Measurements from ENCODE around the gene SMTNL2. TPM values are rescaled to one million over a fixed set of nuclear protein-coding genes. Genes with fewer than 3 reads are reported as not detected.

Gene SMTNL2
- total RNA-seq, 1 experiment from 2014 or later, result 2.7 TPM

DNA sequence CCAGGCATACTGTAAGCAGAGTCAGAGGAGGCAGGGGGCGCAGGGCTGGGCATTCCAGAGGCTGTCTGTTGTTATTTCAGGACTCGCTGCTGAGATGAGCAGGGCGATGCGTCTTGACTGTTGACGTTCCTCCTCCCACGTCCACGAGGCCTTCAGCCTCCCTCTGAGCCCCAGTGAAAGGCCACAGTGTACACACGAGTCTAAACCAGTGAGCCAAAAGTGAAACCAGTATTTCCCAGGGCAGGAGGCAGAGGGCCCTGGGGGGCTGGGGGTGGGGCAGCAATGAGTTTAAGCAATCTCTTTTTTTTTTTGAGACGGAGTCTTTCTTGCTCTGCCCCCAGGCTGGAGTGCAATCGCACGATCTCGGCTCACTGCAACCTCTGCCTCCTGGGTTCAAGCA lies 21.5 kb downstream of the SMTNL2 start:
- no peak for ATAC-seq
- no peak overlapping the region for H3K27ac Mint-ChIP-seq
- DNase-seq (ENCODE audit: low spot score), result no peak
- CTCF ChIA-PET, result interaction anchor here (0.5 to 1.0 kb wide), 2 partner anchors 10 to 851 kb away, joined by 3 to 4 read pairs; no protein-coding TSS in a partner anchor
- no peaks in the 10 kb centered on the region for H3K27me3 Mint-ChIP-seq (ENCODE audit: low read depth)
- H3K4me3 Mint-ChIP-seq, result no peak overlapping the region
- H3K36me3 Mint-ChIP-seq, result no peaks in the 10 kb centered on the region
- POLR2A ChIA-PET, result no interaction called here
- H3K4me1 Mint-ChIP-seq, result peaks cover 14% of the 10 kb centered on the region
- TF ChIP-seq ZNF219 (CRISPR knock-in tag; IDR thresholded peaks at IDR 0.05; ENCODE audit: borderline replicate concordance), result no peak
- TF ChIP-seq ESRRA (CRISPR knock-in tag; IDR thresholded peaks at IDR 0.05; ENCODE audit: borderline replicate concordance), result no peak
- no peak for TF ChIP-seq GTF2I (CRISPR knock-in tag; conservative IDR thresholded peaks at IDR 0.05)
- TF ChIP-seq ZNF317 (CRISPR knock-in tag; IDR thresholded peaks at IDR 0.05; ENCODE audit: borderline replicate concordance, low read depth), result no peak
- TF ChIP-seq PRRX2 (CRISPR knock-in tag; IDR thresholded peaks at IDR 0.05), result no peak
- TF ChIP-seq, protein P1, sequence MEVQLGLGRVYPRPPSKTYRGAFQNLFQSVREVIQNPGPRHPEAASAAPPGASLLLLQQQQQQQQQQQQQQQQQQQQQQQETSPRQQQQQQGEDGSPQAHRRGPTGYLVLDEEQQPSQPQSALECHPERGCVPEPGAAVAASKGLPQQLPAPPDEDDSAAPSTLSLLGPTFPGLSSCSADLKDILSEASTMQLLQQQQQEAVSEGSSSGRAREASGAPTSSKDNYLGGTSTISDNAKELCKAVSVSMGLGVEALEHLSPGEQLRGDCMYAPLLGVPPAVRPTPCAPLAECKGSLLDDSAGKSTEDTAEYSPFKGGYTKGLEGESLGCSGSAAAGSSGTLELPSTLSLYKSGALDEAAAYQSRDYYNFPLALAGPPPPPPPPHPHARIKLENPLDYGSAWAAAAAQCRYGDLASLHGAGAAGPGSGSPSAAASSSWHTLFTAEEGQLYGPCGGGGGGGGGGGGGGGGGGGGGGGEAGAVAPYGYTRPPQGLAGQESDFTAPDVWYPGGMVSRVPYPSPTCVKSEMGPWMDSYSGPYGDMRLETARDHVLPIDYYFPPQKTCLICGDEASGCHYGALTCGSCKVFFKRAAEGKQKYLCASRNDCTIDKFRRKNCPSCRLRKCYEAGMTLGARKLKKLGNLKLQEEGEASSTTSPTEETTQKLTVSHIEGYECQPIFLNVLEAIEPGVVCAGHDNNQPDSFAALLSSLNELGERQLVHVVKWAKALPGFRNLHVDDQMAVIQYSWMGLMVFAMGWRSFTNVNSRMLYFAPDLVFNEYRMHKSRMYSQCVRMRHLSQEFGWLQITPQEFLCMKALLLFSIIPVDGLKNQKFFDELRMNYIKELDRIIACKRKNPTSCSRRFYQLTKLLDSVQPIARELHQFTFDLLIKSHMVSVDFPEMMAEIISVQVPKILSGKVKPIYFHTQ (CRISPR knock-in tag; IDR thresholded peaks at IDR 0.05), result no peak
- TF ChIP-seq CREM (CRISPR knock-in tag; IDR thresholded peaks at IDR 0.05), result no peak
- no peak for TF ChIP-seq ZBTB21 (CRISPR knock-in tag; IDR thresholded peaks at IDR 0.05; ENCODE audit: borderline replicate concordance)
- no peak for TF ChIP-seq NR3C1 (CRISPR knock-in tag; conservative IDR thresholded peaks at IDR 0.05; ENCODE audit: low read depth)
- TF ChIP-seq, protein P2, sequence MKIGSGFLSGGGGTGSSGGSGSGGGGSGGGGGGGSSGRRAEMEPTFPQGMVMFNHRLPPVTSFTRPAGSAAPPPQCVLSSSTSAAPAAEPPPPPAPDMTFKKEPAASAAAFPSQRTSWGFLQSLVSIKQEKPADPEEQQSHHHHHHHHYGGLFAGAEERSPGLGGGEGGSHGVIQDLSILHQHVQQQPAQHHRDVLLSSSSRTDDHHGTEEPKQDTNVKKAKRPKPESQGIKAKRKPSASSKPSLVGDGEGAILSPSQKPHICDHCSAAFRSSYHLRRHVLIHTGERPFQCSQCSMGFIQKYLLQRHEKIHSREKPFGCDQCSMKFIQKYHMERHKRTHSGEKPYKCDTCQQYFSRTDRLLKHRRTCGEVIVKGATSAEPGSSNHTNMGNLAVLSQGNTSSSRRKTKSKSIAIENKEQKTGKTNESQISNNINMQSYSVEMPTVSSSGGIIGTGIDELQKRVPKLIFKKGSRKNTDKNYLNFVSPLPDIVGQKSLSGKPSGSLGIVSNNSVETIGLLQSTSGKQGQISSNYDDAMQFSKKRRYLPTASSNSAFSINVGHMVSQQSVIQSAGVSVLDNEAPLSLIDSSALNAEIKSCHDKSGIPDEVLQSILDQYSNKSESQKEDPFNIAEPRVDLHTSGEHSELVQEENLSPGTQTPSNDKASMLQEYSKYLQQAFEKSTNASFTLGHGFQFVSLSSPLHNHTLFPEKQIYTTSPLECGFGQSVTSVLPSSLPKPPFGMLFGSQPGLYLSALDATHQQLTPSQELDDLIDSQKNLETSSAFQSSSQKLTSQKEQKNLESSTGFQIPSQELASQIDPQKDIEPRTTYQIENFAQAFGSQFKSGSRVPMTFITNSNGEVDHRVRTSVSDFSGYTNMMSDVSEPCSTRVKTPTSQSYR (CRISPR knock-in tag; IDR thresholded peaks at IDR 0.05), result no peak
- TF ChIP-seq, protein P3, sequence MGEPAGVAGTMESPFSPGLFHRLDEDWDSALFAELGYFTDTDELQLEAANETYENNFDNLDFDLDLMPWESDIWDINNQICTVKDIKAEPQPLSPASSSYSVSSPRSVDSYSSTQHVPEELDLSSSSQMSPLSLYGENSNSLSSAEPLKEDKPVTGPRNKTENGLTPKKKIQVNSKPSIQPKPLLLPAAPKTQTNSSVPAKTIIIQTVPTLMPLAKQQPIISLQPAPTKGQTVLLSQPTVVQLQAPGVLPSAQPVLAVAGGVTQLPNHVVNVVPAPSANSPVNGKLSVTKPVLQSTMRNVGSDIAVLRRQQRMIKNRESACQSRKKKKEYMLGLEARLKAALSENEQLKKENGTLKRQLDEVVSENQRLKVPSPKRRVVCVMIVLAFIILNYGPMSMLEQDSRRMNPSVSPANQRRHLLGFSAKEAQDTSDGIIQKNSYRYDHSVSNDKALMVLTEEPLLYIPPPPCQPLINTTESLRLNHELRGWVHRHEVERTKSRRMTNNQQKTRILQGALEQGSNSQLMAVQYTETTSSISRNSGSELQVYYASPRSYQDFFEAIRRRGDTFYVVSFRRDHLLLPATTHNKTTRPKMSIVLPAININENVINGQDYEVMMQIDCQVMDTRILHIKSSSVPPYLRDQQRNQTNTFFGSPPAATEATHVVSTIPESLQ (CRISPR knock-in tag; IDR thresholded peaks at IDR 0.05), result no peak
- TF ChIP-seq ETV6 (CRISPR knock-in tag; IDR thresholded peaks at IDR 0.05), result no peak
- no peaks in the 10 kb centered on the region for H3K9me3 Mint-ChIP-seq

DNA sequence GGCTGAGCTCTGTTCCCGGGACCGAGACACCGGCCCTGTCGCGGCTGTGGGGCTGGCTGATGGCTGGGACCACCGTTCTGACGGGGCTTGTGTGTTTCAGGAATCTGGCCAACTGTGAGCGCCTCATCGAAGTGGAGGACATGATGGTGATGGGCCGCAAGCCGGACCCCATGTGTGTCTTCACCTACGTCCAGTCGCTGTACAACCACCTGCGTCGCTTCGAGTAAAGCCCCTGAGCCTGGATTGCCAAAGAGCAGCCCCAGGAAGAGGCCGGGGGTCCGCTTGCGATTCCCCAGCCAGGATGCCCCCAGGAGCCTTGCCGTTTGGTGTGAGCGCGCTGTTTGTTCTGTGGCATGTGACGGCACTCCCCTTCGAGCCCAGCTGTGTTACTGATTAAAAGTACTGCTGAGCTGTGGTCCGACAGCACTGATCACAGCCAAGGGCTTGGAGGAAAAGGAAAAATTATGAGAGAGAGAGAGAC lies 23.0 kb downstream of the SMTNL2 start:
- no peak for ATAC-seq
- ChIA-PET CTCF (interaction anchor here (1.0 to 2.4 kb wide), 3 partner anchors 12 to 187 kb away, joined by 3 to 16 read pairs (median 4); no protein-coding TSS in a partner anchor), POLR2A (no interaction called here)
- DNase-seq (ENCODE audit: low spot score), result no peak
- Mint-ChIP-seq H3K4me3 (no peak overlapping the region), H3K4me1 (peaks cover 11% of the 10 kb centered on the region), H3K9me3 (no peaks in the 10 kb centered on the region), H3K27me3 (ENCODE audit: low read depth) (no peaks in the 10 kb centered on the region), H3K27ac (peak overlapping the region; percentile 48; the same call in 1 of the 2 replicates), H3K36me3 (no peaks in the 10 kb centered on the region)
- TF ChIP-seq, protein P4, sequence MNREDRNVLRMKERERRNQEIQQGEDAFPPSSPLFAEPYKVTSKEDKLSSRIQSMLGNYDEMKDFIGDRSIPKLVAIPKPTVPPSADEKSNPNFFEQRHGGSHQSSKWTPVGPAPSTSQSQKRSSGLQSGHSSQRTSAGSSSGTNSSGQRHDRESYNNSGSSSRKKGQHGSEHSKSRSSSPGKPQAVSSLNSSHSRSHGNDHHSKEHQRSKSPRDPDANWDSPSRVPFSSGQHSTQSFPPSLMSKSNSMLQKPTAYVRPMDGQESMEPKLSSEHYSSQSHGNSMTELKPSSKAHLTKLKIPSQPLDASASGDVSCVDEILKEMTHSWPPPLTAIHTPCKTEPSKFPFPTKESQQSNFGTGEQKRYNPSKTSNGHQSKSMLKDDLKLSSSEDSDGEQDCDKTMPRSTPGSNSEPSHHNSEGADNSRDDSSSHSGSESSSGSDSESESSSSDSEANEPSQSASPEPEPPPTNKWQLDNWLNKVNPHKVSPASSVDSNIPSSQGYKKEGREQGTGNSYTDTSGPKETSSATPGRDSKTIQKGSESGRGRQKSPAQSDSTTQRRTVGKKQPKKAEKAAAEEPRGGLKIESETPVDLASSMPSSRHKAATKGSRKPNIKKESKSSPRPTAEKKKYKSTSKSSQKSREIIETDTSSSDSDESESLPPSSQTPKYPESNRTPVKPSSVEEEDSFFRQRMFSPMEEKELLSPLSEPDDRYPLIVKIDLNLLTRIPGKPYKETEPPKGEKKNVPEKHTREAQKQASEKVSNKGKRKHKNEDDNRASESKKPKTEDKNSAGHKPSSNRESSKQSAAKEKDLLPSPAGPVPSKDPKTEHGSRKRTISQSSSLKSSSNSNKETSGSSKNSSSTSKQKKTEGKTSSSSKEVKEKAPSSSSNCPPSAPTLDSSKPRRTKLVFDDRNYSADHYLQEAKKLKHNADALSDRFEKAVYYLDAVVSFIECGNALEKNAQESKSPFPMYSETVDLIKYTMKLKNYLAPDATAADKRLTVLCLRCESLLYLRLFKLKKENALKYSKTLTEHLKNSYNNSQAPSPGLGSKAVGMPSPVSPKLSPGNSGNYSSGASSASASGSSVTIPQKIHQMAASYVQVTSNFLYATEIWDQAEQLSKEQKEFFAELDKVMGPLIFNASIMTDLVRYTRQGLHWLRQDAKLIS (CRISPR knock-in tag; IDR thresholded peaks at IDR 0.05; ENCODE audit: borderline replicate concordance), result no peak
- no peak for TF ChIP-seq ZNF423 (CRISPR knock-in tag; IDR thresholded peaks at IDR 0.05)

All from WTC11 (cell line).